Fibroblast of skin of right quadriceps (primary cell): ENCODE data around the gene MMD.
"Not testable (repeated sequence)": the region's sequence is repeated elsewhere in the genome, so short reads cannot be mapped to it uniquely, and the experiment has no call there.

Experiments used
- DNase-seq: peaks from one replicate; pipeline ENCODE4 v3.0.0-alpha.2; 2013

The MMD gene

GRCh38 chr17:55442953-55443683, 21.5 kb upstream of the MMD start:
- DNase-seq = peak; percentile 44

GRCh38 chr17:55442462-55442861, 20.8 kb upstream of the MMD start:
- no peak for DNase-seq

GRCh38 chr17:55441544-55441943, 19.9 kb upstream of the MMD start:
- no peak for DNase-seq

GRCh38 chr17:55440391-55440790, 18.8 kb upstream of the MMD start:
- DNase-seq = no peak

GRCh38 chr17:55437159-55437605, 15.5 kb upstream of the MMD start:
- no peak for DNase-seq

GRCh38 chr17:55436224-55437158, 14.9 kb upstream of the MMD start:
- DNase-seq = no peak

- DNase-seq = no peak
These were observed 13.8 kb upstream of the MMD start for GRCh38 chr17:55435408-55435807.

- peak; percentile 58 for DNase-seq
These were observed 13.1 kb upstream of the MMD start for GRCh38 chr17:55434721-55435120.

GRCh38 chr17:55433629-55434422, 12.2 kb upstream of the MMD start:
- DNase-seq = peak; percentile 97

- DNase-seq = no peak
These were observed 11.5 kb upstream of the MMD start for GRCh38 chr17:55433029-55433628.

- peak; percentile 88 for DNase-seq
These were observed 10.9 kb upstream of the MMD start for GRCh38 chr17:55432358-55433028.

GRCh38 chr17:55431914-55432313, 10.3 kb upstream of the MMD start:
- DNase-seq = not testable (repeated sequence)

GRCh38 chr17:55430541-55431288, 9.1 kb upstream of the MMD start:
- DNase-seq = no peak

GRCh38 chr17:55427587-55427882, 5.9 kb upstream of the MMD start:
- DNase-seq = no peak

GRCh38 chr17:55426851-55427586, 5.4 kb upstream of the MMD start:
- peak; percentile 73 for DNase-seq

- DNase-seq = no peak
These were observed 3.4 kb upstream of the MMD start for GRCh38 chr17:55424893-55425540.

- no peak for DNase-seq
These were observed 1.9 kb upstream of the MMD start for GRCh38 chr17:55423535-55423934.

GRCh38 chr17:55422828-55423164, 1.2 kb upstream of the MMD start:
- not testable (repeated sequence) for DNase-seq

GRCh38 chr17:55420776-55421178, 858 bp downstream of the MMD start:
- DNase-seq = no peak

GRCh38 chr17:55420067-55420775, 1.4 kb downstream of the MMD start:
- no peak for DNase-seq
